Activated CD4-positive, alpha-beta T cell treated with anti-CD3 and anti-CD28 coated beads, Interleukin-2, amount 50 U/mL, for 16 hours (primary cell): ENCODE results near the gene RBP3.

Experiments
- DNase-seq: peaks from one replicate; pipeline ENCODE4 v3.0.0-alpha.2; 2020

The RBP3 gene

DNA sequence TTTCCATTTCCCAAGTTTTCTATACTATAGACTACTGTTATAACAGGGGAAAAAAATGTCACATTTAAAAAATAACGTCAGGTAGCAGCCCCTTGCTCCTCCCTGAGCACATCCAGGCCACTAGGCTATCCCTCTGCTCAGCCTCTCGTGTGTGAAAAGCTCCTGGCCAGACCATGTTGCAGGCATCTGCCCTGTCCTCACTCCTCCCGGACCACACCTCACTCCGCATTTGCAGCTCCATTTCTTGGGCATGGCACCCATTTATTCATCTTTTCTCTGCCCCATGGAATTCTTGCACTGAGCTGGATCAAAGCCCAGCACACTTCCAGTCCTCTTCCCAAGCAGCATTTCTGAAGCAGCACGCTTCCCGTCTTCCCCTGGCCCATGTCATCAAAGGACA lies 27.4 kb upstream of the RBP3 start:
- no peak for DNase-seq

DNA sequence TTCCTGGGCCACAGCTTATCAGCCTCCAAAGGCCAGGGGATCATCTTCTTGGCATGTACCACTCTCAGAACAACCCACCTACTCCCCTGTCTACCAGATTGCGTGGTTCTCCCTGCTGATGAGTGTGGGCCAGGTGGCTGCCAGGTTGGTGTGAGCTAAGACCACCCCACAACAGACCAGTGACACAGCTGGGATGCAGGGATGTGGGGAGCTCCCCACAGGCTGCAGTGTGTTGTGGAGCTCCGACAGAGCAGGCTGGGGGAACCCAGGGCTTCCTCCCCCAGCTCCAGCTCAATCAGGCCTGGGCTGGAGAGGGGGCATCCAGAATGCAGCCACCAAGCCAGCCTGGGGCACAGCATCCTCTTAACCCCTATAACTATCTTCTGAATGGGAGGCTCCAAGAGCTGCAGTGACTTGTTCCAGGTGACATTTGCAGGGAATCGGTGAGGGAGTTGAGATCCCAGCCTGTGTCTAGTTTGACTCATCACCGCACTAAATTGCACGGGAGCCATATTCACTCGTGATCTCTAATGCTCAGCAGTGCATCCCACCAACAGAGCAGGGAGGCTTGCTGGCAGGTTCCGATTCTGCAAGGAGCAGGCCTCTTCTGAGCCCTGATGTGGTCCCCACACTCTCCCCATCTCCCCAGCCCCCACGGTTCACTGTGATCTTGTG lies 26.5 kb upstream of the RBP3 start:
- DNase-seq: no peak

DNA sequence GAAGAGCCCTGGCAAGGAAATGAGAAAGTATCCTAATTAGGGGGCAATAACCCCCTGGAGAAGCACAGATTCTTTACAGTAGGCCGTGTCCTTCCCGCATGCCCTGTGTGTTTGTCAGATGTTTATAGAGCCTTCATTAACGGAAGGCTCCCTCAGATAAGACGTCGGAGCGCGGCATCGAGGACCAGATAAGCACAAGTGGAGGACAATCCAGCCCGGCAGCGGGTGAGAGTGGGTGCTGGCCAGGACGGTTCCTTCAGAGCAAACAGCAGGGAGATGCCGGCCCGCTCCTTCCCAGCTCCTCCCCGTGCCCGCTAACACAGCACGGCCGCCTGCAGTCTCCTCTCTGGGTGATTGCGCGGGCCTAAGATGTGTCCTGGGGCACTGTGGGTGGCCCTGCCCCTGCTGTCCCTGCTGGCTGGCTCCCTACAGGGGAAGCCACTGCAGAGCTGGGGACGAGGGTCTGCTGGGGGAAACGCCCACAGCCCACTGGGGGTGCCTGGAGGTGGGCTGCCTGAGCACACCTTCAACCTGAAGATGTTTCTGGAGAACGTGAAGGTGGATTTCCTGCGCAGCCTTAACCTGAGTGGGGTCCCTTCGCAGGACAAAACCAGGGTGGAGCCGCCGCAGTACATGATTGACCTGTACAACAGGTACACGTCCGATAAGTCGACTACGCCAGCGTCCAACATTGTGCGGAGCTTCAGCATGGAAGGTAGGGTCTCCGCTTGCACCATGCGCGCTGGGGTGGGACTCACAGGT lies 25.7 kb upstream of the RBP3 start, which contains the start of gene GDF2:
TSS of gene GDF2 (plus strand) at position 155 of the 762 bp plus-strand sequence. CDS start at position 370, 215 bp downstream.
- no peak for DNase-seq

DNA sequence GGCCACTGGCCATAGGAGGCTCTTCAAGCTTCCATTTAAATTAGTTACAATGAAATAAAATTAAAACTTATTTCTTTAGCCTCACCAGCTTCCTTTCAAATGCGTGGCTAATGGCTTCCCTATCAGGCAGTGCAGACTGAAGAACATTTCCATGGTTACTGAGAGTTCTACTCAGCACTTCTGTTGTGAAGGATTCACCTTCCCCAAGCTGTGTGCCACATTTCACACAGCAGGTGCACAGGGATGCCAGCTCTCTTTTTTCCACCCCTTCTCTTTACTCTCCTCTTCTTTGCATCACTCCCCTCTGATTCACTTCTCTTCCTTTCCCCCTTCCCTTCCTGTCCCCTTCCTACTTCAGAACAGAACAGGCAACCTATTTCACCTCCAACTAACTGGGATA lies 25.1 kb upstream of the RBP3 start:
- no peak for DNase-seq

DNA sequence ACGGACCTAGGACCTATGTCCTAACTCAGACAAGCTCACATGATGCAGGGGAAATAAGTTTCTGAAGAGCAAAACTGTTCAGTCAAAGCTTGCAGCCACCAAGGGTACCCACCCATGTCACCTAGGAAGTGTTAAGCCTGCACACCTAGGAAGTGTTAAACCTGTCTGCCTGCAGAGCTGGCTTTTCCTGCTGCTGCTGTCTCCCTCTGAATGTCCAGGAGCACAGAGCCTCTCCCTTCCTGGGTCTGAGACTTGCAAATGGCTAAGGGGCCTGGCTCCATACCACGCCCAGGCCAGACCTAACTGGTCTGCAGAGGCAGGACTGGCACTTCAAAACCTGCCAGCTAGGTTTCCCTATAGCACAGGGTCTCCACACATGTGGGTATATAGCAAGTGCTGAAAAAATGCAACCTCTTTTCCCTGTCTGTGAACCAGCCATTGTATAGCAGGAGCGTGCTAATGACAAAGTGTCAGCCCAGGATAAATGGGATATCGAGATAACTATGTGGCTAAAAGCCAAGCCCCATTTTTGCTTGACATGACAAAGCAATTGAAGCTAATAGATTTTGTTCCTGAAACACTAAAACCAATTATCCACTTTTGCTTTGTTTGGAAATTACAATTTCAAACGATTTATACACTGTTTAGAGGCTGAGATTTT lies 24.4 kb upstream of the RBP3 start:
- DNase-seq: no peak

DNA sequence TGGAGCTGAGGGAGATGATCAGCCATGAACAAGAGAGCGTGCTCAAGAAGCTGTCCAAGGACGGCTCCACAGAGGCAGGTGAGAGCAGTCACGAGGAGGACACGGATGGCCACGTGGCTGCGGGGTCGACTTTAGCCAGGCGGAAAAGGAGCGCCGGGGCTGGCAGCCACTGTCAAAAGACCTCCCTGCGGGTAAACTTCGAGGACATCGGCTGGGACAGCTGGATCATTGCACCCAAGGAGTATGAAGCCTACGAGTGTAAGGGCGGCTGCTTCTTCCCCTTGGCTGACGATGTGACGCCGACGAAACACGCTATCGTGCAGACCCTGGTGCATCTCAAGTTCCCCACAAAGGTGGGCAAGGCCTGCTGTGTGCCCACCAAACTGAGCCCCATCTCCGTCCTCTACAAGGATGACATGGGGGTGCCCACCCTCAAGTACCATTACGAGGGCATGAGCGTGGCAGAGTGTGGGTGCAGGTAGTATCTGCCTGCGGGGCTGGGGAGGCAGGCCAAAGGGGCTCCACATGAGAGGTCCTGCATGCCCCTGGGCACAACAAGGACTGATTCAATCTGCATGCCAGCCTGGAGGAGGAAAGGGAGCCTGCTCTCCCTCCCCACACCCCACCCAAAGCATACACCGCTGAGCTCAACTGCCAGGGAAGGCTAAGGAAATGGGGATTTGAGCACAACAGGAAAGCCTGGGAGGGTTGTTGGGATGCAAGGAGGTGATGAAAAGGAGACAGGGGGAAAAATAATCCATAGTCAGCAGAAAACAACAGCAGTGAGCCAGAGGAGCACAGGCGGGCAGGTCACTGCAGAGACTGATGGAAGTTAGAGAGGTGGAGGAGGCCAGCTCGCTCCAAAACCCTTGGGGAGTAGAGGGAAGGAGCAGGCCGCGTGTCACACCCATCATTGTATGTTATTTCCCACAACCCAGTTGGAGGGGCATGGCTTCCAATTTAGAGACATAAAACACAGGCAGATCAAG lies 22.6 kb upstream of the RBP3 start:
- no peak for DNase-seq

DNA sequence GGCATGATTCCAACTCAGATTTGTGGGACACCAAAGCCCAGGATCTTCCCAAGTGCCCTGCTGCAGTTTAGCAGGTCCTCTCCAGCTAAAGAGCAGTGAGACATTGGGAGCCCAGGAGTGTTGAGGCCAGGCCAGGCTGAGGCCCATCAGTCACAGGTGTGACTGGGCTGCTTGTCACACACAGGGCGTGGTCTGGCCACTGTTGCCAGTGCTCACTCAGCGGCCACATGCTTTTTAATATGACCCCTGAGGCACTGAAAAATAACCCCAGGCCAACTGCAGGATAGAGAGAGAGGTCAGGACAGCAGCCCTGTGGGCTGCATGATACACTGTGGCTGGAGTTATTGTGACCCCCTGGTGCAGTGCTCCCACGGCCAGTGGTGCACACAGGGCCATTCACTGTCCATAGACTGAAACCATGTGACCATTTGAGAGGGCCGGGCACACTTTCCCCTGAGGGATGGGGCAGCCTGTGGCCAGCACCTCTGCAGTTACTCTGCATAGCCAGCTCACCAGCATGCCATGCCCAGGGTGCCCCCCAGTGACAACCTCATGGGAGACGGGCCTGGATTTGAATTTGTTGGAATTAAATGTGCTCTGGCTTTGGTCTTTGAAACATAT lies 21.7 kb upstream of the RBP3 start:
- no peak for DNase-seq

DNA sequence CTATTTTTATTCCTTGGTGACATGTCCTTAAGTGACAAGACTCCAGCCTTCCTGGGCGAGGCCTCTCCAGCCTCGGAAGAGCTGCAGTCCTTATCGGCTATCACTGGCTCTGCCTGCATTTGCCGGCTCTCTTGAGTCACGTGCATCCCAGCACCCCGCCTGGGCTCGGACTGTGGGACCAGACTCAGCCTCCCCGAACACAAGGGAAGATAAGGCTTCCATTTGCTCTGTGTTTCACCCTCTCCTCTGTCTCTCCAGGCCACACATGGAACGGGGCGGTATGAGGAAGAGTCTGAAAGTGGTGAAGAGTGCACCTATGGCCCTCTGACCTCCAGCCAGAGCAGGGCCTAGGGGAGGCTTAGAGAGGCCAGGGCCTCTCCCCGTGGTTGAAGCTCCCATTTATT lies 21.2 kb upstream of the RBP3 start:
- no peak for DNase-seq

DNA sequence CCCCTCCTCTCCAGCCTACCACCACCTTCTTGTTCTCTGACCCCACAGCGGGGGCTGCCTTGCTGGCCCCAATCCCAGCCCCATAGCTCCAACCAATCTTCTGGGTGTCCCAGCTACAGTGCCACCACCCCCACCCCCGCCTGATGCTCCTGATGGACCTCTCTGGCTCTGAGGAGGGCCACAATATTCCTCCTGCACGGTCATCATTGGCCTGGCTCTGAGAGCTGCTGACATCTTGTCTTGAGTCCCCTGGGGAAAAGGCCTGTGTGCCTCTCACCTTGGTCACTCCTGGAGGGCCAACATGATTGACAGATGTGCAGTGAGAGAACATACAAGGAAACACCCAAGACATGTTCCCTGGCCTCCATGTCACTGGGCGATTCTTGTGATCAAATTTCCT lies 18.3 kb upstream of the RBP3 start:
- no peak for DNase-seq

DNA sequence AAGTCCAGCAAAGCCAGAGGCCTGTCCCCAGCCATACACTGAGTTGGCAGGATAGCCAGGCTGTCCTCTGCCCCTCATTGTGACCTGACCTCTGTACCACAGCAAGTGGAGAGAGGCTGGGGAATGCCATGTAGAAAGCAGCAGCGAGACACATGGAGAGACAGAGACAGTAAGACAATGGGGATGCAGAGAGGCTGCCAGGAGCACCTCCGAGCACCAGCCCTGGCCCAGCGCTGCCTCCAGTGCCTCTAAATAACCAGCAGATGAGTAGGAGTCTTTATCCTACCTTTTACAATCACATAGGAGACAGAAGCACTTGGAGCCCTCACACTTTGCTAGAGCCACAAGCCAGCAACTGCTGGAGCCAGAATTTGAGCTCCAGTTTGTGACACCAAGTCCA lies 17.8 kb upstream of the RBP3 start:
- DNase-seq: no peak

DNA sequence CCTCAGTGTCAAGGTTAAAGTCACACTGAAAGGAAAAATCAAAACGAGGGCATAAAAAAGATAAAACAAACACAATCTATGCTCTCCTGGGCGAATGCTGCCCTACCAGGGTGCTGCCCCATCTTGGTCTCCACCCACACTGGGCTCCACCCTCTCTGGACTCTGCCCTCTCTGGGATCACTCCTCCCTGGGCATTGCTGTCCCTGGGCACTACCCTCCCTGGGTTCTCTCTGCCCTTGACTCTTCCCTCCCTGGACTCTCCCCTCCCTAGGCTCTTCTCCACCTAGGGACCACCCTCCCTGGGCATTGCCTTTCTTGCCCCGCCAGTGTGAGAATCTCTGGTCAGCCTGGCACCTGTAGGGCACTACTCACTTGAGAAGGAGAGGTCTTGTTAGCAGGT lies 17.4 kb upstream of the RBP3 start:
- no peak for DNase-seq

DNA sequence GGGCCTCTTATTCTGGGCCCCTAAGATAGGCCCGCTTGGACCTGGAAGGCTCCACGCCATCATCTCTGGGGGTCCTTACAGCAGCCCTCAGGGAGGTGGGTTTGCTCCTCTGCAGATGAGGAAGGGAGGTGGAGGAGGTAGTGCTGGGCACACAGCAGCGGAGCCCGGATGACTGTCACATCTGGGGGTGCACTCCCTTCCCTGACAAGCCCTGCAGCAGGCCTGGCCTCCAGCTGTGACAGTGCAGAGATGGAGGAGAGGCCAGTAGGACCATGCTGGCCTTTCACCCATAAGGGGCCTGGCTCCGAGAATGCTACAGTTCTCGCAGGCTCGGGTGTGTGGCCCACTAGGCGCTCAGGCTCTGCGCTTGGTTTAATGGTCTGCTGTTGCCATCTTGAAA lies 16.7 kb upstream of the RBP3 start:
- no peak for DNase-seq

DNA sequence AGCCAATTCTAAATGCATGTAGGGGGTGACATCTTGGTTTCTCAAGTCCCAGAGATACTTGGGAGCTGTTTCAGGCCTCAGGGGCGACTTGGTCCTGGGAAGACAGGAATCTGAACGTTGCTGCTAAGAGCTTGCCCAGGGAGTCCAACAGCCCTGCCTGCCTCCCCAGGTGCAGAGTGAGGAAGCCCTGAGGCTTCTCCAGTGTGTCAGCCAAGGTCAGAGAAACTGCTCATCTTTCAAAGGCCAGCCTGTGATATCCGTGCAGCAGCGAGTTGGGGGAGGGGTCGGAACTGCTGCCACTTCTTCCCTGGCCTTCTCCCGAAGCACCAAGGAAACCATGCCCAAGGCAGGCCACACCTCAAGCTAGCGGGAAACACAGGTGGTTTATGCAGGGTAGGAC lies 16.2 kb upstream of the RBP3 start:
- DNase-seq: no peak

DNA sequence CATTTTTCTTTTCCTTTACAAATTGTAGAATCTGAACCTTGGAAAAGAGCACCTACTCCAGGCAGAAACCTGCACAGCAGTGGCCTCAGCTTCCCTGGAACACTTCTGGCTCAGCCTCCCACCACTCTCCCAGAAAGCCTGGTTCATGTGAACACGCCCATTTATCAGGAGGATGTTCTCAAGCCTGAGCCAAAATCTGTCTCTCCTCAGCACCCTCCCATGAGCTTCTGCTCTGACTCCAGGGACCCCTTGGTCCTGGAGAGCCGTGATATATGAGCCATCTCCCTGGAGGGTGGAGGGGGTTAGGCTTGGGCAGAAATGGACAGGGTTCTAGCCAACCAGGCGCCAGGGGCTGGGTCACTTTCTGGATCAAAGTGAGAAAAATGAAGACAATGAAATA lies 15.8 kb upstream of the RBP3 start:
- no peak for DNase-seq

DNA sequence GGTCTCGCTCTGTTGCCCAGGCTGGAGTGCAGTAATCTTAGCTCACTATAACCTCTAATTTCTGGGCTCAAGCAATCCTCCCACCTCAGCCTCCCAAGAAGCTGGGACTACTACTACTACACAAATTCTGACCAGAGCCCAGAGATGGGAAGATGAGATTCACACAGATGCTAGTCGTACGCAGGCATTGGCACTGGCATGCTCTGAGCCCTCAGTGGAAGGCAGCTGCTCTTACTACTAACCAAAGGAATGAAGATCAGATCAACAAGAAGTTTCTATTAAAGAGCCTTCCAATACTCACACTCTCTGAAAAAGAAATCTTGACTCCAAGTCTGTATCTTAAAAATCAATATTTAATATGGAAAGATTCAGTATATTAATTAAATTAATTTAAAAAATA lies 15.2 kb upstream of the RBP3 start:
- no peak for DNase-seq

DNA sequence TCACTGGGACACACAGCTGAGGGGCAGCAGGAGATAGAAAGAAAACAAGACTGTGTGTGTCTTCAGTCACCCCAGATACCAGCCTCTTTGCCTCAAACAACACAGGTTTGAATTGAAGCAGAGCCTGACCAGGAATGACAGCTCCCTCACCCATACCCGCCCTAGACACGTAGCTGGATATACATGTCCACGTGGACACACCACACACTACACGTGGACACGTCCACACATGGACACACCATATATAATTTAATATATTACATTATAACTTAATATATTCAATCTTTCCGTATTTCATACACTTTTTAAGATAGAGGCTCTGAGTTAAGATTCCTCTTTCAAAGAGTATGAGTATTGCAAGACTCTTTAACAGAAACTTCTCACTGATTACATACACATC lies 14.6 kb upstream of the RBP3 start:
- no peak for DNase-seq

DNA sequence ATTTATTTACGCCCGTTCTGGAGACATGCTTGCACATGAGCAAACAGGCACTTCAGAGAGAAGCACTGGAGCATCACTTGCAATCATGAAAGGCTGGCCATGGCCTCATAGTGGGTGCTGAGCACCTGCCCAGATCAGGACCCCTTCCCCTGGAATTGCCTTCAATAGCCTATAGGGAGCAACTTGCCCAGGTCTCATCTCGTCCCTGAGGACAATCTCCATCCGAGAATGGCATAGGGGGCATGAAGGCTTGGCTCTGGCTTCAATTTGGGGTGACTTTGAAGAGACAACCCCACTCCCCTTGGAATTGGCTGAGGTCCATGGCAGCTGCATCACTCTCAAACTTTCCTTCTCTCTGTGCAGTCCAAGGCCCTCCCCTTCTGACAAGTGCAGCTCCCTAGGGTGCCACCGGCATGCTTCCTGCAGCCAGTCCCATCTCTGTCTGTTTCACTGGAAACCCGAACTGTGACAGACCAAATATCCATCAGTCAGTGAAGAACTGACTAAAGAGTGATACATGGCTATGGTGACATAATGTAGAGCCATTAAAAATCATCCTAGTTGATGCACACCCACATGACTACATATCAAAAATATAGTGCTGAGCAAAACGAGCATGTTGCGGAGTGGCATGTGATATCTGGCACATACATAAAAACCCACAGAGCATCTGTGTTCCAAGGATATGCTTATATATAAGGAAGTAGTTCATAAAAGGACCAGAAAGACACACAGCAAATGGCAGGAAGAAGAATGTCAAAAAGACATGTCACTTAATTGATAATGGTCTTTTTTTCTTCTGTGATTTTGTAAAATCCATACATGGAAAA lies 13.5 kb upstream of the RBP3 start:
- DNase-seq: no peak

DNA sequence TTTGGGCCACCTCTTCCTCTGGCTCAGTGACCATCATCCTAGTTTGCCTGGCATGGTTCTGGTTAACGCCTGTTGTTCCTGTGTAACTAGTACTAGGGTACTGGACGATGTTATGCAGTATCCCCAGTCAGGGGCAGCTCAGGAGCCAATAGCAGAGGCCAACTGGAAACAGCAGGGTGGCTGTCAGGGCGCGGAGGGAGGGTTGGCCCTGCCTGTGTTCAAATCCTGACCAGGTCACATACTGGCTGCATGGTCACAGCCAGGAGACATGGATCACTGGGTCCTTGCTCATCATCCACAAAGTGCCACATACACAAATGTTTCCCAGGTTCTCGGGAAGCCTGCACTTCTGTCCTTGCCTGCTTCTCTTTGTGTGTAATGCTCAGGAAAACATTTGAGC lies 12.3 kb upstream of the RBP3 start:
- no peak for DNase-seq

DNA sequence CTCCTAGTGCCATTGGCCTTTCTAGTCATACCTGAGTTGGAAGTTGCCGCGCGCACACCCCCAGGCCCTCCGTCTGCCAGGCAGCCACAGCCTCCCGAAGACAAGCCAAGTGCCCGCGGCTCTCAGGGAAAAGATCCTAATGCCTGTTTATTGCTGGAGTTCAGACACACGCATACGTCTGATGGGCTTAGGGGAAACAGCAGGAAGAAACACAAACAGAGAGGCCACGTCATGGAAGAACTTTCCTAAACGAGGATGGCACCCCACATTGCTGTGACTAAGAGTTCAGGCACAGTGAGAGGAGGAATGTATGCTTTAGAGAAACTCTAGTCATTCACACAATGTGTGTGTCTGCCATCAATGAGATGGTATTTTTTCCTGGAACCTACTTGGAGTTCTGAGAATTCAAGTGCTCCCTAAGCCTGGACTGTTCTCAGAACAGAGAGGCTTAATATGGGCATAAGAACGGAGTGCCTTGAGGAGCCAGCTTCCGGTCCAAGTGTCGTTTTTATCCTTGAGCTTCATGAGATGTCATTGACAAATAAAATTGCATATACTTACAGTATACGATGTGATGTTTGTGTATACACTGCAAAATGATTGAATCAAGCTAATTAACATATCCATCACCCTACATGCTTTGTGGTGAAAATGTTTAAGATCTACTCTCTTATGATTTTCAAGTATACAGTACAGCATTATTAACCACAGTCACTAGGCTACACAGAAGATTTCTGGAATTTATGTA lies 11.6 kb upstream of the RBP3 start:
- no peak for DNase-seq

DNA sequence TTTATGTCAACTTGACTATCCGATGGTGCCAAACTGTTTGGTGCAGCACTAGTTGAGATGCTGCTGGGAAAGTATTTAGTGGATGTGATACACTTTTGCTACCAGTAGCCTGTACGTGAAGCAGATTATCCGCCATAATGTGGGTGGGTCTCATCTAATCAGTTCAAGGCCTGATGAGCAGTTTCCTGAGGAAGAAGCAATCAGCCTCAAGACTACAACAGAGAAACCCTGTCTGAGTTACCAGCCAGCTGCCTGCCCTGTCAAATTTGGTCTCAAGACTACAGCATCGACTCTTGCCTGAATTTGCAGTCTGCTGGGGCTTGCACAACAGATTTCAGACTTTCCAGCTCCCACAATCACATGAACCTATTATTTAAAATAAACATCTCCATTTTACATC lies 10.9 kb upstream of the RBP3 start:
- DNase-seq: no peak
